PC-9 (cell line): Measurements from ENCODE around the gene RNF157.

Source experiments
- EZH2 ChIP-seq: fragments of 200-600 bp; sonication (generic); IDR thresholded peaks from 2 replicates; pipeline ENCODE4 v1.8.0; 2017; ENCODE audit warnings: antibody characterized with exemption, low read depth
- TF ChIP-seq, protein P1 (sequence below): fragments of 200-600 bp; sonication (generic); conservative IDR thresholded peaks from 2 replicates; pipeline ENCODE4 v1.6.1; 2017; ENCODE audit warnings: mixed run types, antibody characterized with exemption, mild to moderate bottlenecking, moderate library complexity

- TF ChIP-seq, protein P1, sequence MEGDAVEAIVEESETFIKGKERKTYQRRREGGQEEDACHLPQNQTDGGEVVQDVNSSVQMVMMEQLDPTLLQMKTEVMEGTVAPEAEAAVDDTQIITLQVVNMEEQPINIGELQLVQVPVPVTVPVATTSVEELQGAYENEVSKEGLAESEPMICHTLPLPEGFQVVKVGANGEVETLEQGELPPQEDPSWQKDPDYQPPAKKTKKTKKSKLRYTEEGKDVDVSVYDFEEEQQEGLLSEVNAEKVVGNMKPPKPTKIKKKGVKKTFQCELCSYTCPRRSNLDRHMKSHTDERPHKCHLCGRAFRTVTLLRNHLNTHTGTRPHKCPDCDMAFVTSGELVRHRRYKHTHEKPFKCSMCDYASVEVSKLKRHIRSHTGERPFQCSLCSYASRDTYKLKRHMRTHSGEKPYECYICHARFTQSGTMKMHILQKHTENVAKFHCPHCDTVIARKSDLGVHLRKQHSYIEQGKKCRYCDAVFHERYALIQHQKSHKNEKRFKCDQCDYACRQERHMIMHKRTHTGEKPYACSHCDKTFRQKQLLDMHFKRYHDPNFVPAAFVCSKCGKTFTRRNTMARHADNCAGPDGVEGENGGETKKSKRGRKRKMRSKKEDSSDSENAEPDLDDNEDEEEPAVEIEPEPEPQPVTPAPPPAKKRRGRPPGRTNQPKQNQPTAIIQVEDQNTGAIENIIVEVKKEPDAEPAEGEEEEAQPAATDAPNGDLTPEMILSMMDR: no peak
- TF ChIP-seq EZH2: no peak
These were observed 32.5 kb upstream of the RNF157 start for GRCh38 chr17:76272541-76273444.
